HG03025 (cell line): Measurements from ENCODE around the gene MGLL.

Experiments
- ATAC-seq: cut with Tn5 transposase; IDR thresholded peaks from one replicate; pipeline ENCODE4 v1.9.1; 2021; ENCODE audit warnings: mild to moderate bottlenecking, moderate library complexity; ENCODE audit not compliant: unreplicated experiment, low FRiP score

Gene MGLL

DNA sequence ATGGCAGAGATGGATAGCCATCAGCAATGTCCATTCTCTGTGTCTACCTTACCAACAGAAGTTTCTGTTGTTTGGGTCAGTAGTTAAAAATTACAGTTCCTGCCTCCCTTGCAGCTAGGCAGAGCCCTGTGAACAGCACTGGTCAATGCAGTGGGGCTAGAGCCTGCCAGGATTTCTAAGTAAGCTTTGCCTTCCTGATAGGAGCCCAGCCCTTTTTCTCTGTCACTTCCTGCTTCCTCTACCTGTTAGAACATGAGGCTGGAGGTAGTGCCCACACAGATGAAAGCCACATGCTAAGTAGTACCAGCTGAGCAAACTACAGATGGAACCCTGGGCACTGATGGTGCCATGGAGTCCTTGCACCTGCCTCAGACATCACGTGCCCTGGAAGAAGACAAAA, 45.0 kb downstream of the MGLL start:
- ATAC-seq, result no peak

DNA sequence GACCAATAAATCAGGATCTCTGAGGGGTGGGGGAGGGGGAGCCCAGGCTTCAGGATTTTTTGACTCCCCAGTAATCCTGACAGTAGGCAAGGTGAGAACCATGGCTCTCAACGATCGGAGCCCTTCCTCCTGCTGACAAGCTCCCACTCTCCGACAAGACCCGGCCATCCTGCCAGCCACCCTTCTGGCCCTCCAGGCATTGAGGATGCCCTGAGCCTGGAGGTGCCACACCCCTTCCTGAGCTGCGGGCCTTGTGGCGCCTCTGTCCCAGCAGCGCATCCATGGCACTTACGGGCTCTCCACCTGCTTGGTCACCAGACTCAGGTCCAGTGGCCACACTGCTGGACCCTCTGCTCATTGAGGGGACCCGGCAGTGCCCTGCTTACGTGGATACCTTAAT, 46.0 kb downstream of the MGLL start:
- ATAC-seq, result no peak

DNA sequence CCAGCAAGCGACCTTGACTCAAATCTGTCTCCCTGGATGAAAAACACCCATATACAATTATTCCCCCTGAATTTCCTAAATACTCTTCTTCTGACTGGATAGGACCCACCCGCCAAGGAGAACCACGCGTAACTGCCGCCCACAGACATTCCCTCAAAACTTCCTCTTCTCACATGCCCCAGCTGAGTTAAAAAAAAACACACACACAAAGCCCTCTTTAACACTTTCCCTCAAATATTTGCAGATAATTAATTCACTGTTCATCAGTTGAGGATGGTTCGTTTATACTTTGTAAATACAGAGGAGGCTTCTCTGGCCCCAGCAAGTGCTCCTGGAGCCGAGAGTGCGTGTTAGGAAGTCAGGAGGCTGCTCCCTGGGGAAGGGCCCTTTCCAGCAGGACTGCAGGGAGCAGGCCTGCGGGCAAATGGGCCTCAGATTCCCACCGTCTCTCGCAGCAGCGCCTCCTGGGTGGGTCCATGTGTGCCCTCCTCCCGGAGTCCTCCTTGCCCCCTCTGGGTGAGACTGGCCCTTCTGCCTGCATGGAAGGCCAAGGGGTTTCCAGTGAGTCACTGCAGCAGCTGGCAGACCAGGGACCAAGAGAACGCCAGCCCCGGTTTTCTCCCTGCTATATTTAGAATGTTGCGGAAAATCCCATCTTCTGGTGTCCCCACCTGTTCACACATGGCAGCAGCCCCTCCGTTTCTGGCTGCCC, 46.8 kb downstream of the MGLL start:
- no peak for ATAC-seq

DNA sequence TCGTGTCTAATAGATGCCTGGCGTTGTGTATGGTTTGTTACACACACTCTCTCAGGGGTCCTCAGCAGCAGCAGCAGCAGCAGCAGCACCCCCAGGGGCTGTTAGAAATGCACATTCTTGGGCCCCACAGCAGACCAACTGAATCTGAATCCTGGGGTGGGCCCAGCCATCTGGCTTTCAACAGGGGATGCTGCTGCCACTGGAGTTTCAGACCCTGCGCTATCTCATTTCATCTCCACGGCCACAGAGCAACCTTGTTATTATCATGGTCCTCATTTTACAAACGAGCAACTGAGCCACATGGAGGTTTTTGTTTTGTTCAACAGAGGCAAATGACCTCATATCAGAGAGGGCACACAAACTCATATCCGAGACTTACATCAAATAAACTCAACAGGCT, 47.7 kb downstream of the MGLL start:
- no peak for ATAC-seq

DNA sequence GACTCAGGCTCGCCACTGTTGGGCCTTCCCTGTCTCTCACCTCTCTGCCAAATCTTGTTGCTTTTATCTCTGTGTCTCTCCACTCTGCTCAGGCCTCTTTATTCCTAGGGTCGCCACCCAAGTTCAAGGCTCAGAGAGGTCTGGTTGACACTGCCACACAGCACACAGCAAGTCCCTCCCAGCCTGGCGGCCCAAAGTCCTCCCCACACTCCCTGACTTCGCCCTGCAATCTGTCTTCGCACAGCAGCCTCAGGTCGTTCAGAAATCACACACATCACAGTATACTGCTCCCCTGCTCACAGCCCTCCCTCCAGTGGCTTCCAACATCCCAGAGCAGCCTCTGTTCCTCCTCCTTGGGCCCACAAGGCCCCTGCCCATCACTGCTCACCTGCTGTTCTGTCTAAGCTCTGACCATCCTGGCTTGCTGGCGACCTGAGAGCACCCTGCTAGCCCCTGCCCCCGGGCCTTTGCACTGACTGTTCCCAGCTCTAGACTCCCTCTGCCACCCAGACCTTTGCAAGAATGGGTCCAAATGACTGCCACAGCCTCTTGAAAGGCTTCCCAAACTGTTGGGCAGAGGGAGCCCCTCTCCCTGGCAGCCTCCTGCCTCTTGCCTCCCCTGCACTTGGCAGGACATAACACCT, 48.4 kb downstream of the MGLL start:
- ATAC-seq, result no peak

DNA sequence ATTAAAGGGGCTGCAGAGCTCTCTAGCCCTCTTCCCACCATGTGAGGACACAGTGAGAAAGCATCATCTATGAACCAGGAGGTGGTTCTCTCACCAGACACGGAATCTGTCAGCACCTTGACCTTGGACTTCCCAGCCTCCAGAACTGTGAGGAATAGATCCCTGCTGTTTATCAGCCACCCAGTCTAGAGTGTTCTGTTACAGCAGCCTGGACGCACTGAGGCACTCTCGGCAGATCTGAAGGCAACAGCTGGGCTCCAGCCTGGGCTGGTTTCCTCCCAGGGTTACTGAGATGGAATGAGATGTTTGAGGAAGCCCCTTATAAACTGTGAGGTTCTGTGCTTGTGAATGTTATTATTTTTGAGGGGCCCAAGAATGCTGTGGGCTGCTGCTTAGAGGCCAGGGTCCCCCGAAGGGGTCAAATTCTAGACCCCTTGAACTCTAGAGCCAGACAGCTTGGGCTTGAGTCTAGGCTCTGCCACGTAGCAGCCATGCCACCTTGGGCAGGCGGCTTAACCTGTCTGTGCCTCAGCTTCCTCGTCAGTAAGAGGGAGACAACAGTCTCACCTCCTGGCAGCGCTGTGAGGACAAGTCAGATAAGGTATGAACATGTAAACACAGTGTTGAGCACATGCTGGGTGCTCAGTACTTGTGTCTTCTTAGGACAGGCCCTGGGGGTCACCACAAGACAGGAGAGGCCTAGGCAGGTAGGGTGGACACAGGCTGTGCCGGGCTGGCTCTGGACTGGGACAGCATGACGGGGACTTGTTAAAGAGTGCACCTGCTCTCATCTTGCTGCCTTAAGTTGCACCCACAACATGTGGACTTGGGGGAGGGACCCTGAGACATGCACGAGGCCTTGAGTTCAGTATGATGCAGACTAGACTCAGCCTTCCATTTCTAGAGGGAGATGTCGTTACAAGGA, 49.2 kb downstream of the MGLL start:
- ATAC-seq, result no peak

DNA sequence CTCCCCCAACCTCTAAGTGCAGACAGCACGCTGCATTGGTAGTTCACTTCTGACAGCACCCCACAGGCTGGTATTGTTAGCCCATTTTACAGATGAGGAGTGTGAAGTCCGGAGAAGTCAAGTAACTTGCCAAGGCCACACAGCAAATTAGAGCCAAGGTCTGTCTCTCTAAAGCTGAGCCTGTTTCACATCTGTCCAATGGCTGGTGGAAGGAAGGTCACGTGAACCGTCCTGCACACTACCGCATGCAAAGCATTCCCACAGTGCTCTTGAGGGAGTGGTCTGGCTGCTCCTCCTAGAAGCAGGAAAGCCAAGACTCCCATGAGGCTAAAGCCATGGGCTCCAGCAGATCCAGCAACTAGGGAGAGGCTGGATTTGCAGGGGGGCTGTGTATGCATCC, 50.0 kb downstream of the MGLL start:
- ATAC-seq, result no peak

DNA sequence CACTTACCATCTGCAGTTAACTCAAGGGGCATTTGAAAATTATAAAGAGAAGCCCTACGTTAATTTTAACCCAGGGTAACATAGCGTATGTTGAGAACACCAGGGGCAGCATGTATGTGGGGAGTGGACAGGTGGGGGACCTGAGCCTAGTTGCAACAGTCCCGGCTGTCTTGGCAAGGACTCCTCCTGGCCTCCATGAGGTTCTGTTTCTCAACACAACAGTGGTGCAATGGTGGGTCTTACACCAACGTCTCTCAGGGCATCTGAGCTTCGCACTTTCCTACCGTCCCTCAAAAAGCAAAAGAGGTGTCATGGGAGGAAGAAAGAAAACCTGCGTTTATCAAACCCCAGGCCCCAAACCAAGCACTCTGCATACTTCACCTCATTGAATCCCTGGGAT, 50.6 kb downstream of the MGLL start:
- ATAC-seq, result no peak

DNA sequence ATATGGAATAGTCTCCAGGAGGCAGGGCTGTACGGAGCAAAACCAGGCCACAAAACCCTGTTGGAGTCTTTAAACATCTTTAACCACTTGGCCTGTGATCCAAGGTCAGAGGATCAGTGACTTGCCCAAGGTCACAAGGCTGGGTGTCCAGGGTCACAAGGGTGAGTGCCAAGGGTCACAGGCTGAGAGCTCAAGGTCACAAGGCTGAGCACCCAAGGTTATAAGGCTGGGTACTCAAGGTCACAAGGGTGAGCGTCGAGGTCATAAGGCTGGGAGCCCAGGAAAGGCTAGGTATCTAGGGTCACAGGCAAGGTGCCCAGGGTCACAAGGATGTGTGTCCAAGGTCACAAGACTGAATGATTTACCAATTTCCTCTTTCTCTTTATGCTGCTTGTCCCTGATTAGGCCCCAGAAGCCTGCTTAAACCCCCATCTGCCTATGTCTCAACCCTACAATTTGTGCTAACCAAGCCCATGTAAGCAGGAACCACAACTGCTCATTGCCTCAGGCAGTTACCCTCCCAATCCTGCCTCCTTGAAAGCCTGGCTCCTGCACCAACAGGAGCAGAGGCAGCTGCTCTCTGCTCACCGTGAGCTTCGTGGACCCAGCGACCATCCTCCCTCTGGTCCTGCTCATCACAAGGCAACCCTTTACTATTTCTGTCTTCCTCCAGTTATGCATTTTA, 51.5 kb downstream of the MGLL start:
- ATAC-seq, result no peak

DNA sequence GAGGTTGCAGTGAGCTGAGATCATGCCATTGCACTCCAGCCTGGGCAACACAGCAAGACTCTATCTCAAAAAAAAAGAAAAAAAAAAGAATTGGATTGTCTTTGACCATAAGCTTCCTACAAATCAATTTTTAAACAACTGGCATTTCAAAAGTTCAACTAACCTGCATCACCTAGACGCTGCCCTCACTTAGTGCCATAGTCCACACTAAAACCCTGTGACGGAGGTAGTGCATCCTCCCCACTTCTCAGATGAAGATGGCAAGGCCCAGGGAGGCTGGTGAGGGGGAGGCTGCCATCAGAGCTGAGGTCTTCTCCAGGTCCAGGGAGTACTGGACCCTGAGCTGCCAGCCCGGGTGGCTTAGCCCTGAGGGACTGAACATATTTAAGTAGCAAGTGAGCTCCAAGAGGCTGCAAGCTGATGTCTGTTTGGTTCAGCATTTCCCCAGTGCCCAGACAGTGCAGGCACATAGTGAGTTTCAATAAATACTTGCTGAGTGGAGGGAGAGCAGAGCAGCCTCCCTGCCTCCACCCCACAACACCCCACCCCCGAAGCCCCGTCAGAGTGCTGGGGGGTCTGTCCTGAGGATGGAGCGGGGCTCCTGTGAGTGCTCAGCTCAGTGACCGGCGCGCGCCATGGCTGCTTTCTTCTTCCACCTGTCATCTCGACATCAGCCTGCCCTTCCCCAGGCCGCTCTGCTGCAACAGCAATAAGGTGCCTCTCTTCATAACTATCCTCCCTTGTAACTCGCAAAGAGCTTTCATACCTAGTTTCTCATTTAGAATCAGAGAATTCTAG, 52.8 kb downstream of the MGLL start:
- ATAC-seq, result no peak

DNA sequence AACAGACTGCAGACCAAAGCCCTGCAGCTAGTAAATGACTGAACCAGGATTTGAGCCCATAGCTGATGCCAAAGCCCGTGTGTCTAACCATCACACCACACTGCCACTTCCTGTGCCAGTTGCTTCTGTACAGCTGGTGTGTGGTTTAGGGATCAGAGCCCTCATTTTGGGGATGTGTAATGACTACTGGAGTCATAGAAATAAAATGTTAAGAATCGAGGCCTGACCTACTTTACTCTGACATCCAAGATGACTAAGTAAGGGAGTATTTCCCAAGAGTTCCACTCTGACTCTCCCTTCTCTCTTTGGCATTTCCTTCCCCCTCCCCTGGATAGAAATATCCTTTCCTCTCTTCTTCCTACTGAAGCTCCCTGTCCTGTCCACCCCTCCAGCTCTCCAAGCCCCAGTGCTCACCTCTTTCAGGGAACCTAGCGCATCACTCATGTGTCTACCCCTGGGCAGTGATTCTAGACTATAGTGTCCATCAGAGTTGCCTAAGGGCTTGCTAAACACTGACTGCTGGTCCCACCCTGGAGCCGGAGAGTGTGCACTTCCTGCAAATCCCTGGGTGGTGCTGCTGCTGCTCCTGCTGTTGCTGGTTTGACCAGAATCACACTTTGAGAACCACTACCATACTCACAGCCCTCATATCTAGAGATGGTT, 53.8 kb downstream of the MGLL start:
- no peak for ATAC-seq

DNA sequence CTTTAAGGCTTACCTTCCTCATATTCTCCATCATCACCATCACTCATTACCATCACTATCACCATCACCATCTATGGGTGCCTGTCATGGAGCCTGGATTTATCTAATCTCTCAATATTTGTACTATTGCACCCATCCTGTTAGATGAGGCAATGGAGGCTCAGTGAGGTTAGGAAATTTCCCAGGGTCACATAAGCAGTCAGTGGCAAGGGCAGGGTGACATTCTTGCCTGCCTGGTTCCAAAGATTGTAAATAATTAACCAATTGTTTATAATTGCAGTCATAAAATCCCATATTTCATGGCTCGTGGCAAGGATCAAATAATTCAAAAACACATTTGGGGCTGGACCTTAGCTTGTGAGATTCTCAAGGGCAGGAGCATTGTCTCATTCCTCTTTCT, 55.2 kb downstream of the MGLL start:
- no peak for ATAC-seq

DNA sequence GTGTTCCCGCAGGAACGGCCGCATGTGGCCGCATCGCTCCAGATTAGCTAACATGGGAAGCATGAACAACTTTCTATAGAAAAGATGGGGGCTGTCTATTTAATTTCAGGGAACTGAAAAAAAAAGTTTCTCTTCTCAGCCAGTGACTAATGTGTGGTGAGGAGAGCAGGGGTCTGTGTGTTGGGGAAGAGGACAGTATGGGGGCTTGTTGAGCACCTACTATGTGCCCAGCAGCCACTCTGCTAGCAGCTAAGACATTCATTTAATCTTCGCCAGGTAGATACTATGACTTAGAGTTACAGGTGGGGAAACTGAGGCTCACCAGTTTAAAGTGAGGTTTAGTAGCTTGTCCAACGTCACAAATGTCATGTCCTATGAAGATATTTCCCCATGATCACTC, 56.6 kb downstream of the MGLL start:
- no peak for ATAC-seq

DNA sequence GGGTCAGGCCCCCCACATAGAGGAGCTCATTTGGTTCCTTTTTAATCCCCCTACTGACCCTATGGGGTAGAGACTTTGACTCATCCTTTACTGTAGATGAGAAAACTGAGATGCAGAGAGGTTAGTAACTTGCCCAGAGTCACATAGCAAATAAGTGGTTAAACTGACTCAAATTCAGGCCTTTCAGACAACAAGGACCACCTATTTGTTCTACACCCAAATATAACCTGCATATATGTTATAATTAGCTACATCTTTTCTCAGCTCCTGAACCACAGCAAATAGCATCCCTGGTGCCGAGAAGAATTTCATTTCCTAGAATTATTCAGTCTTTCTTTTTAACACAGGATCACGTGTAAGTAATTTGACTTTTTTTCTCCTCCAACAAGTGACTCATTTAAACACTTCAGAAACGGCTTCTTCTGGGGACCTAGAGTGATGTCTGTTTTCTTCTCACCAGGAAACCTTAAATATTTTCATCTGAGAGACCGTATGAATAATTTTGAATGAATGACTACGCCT, 57.4 kb downstream of the MGLL start:
- ATAC-seq, result no peak

DNA sequence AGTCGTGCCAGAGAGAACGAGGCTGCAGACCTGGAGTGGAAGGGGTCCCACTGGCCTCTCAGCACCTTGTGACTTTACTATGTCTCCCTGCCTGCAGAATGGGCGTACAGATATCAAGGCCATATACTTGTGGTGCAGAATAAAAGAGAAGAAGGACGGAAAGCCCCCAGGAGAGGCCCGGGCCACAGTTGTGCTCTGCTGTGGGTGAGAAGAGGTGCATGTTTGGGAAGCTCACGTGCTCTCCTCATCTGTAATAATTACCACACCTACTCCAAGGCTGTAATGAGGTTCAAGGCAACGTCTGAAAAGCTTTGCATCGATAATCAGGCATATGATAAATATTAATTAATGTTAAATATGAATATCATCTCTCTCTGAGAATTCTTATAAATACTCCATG, 58.0 kb downstream of the MGLL start:
- no peak for ATAC-seq

DNA sequence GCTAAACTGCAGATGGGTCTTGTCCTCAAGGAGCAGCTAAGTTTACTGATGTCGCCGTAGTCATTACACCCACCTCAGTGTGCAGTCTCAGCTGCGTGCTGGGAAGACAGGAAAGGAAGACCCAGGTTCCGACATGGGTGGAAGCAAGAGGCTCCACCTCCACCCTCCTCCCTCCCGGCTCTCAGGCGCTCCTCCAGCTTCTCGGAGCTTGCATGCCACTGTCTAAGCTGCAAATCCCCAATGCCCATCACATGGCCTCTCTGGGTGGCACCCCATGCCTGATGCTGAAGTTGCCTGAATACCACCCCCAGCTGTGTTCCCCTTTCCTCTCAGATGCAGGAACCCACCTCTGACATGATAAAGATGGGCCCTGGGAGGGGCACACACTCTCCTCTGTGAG, 58.5 kb downstream of the MGLL start:
- no peak for ATAC-seq

DNA sequence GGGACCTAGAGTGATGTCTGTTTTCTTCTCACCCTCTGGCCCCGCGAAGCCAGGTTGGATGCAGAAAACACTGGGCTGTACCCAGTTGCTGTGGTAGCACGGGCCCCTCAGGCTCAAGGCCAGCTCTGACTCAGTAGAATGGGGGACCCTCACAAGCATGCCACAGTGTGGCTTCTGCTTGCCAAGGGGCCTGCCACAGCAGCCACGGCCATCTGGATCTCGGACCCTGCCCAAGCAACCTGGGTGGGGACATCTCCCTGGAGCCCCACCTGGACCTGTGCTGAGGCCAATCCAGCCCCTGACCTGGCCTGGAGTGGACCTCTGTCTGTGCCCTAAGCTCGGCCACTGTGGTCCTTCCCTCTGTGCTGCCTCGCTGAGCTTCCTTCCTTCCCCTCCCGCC, 59.0 kb downstream of the MGLL start:
- ATAC-seq, result no peak

DNA sequence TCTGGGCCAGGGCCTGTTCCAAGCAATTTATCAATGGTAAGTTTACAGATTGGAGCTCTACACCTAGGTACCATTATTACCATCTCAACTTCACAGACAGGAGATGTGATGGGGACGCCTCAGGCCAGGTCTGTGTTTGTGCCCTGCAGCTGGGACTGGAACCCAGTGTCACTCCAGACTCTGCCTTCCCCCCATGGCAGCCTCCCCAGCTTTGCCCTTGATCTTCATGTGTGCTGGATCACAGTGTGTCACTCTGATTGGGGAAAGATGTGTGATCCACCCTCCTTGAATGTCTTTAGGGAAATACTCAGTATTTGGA, 59.6 kb downstream of the MGLL start:
- ATAC-seq, result no peak

DNA sequence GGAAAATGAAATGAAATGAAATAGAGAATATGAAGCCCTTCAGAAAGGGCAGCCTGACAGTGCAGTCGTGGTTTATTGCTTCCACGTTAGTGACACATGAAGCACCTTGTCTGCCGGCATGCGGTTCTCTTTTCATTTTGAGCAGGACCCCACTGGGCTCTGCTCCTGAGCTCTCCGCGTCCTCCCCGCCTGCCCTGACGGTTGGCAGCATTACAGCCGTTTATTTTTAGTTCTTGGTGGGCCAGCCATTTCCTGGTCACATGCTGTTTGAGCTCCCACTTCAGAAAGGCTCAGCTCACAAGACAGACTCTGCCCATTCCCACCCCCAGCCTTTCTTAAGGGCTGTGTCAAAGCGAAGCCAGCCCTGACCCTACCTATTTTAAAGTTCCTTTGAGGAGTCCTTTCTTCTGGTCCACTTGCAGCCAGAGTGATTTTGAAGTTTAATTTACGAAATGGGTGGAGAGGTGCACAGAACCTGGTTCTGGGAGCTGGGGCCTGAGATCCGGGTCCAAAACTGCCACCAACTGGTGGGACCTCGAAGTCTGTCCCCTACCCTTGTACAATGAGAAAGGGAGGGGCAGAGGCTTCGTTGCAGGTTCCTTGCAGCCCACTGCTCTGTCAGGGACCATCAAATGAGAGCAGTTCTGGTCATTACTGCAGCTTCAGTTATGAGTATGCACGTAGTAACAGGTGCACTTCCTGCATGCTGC, 60.1 kb downstream of the MGLL start:
- no peak for ATAC-seq
